DLD1 (cell line): ENCODE results near the gene COL4A1.

Experiments
- in situ Hi-C: cut with HindIII; loops from 2 replicates; pipeline ENCODE4 v1.10.0; 2017; ENCODE audit warnings: low sequenced_read_pairs

Gene COL4A1

GRCh38 chr13:110209950-110210603 is 96.9 kb downstream of the COL4A1 start:
- in situ Hi-C loops, result no loop called here

GRCh38 chr13:110208116-110208515 is 98.8 kb downstream of the COL4A1 start:
- in situ Hi-C loops, result no loop called here

GRCh38 chr13:110206996-110207395 is 100.0 kb downstream of the COL4A1 start:
- in situ Hi-C loops, result no loop called here

GRCh38 chr13:110206185-110206584 is 100.8 kb downstream of the COL4A1 start:
- in situ Hi-C loops, result no loop called here

GRCh38 chr13:110201114-110201513 is 105.8 kb downstream of the COL4A1 start:
- in situ Hi-C loops, result no loop called here

- in situ Hi-C loops, result no loop called here
Measured at GRCh38 chr13:110200276-110200870, 106.6 kb downstream of the COL4A1 start.

- in situ Hi-C loops, result no loop called here
Measured at GRCh38 chr13:110199046-110199831, 107.7 kb downstream of the COL4A1 start.

GRCh38 chr13:110197471-110197870 is 109.5 kb downstream of the COL4A1 start:
- in situ Hi-C loops, result no loop called here

GRCh38 chr13:110197026-110197425 is 109.9 kb downstream of the COL4A1 start:
- in situ Hi-C loops, result no loop called here

GRCh38 chr13:110195547-110196485 is 111.1 kb downstream of the COL4A1 start:
- in situ Hi-C loops, result no loop called here

- in situ Hi-C loops, result no loop called here
Measured at GRCh38 chr13:110194451-110194850, 112.5 kb downstream of the COL4A1 start.

- in situ Hi-C loops, result no loop called here
Measured at GRCh38 chr13:110193491-110193890, 113.5 kb downstream of the COL4A1 start.

GRCh38 chr13:110192472-110192871 is 114.5 kb downstream of the COL4A1 start:
- in situ Hi-C loops, result no loop called here

- in situ Hi-C loops, result no loop called here
Measured at GRCh38 chr13:110187641-110188161, 119.3 kb downstream of the COL4A1 start.

- in situ Hi-C loops, result no loop called here
Measured at GRCh38 chr13:110186231-110186855, 120.6 kb downstream of the COL4A1 start.

GRCh38 chr13:110185696-110186095 is 121.3 kb downstream of the COL4A1 start:
- in situ Hi-C loops, result no loop called here

GRCh38 chr13:110183910-110184309 is 123.0 kb downstream of the COL4A1 start:
- in situ Hi-C loops, result no loop called here

- in situ Hi-C loops, result no loop called here
Measured at GRCh38 chr13:110182461-110182860, 124.5 kb downstream of the COL4A1 start.

- in situ Hi-C loops, result no loop called here
Measured at GRCh38 chr13:110182003-110182402, 125.0 kb downstream of the COL4A1 start.

GRCh38 chr13:110179857-110180147 is 127.2 kb downstream of the COL4A1 start:
- in situ Hi-C loops, result no loop called here
